NCI-H345 treated with DMSO at 0.1 percent for 48 hours (cell line): ENCODE data around the gene CMTM7.

Experiments
- DNase-seq: peaks from one replicate; lab custom pipeline; 2025; ENCODE audit not compliant: unreplicated experiment; lab: John Stamatoyannopoulos, UW

CMTM7 gene

GRCh38 chr3:32391643-32392535, at the start of gene CMTM7:
Gene CMTM7, plus strand, starts transcription at chr3:32391853. Its CDS starts 54 bp downstream, at chr3:32391907.
- DNase-seq, result no peak

GRCh38 chr3:32347343-32348125, 44.1 kb upstream of the CMTM7 start:
- DNase-seq, result no peak

- no peak for DNase-seq
Measured at GRCh38 chr3:32349184-32349583, 42.5 kb upstream of the CMTM7 start.

GRCh38 chr3:32352563-32352962, 39.1 kb upstream of the CMTM7 start:
- no peak for DNase-seq

- DNase-seq, result no peak
Measured at GRCh38 chr3:32353351-32353750, 38.3 kb upstream of the CMTM7 start.

DNA sequence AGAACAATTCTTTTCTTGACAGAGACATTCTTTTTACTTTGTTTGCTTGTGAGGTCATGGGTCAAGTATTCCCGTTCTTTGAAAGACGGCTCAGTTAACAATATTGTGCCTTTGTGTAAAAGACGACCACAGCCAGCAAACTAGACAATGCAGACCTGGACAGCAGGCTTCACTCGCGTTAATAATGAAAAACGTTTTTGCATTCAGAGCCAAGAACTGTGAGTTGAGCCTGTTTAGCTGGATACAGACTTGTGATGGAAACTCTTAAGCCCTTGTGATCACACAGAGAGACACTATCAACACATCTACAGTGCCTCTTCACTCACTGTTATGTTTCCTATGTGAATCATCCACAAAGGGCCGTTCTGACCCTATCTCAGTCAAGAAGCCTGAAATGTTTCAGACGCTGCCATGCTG, 37.3 kb upstream of the CMTM7 start:
- no peak for DNase-seq

DNA sequence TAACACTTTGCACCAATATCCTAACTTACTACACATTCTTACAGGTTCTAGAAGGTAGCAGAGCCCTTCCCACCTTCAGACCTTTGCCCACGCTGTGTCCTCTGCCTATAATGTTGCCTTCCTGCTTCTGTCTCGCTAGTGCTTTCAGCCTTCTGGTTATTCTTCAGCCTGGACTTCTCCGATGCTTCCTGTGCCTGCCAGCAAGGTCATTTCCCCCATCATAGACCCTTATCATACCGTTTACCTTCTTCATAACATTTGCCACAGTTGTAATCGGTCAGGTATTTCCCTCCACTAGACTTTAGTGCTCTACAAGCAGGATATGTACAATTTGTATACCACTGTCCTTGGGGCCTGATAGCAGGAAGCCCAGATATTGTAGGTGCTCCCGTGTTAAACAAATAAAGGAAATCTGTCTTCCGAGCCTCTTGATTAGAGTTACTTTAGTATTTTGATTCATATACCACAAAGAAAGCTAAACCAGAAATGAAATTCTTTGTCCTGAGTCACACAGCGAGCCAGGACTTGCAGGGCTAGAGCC, 35.8 kb upstream of the CMTM7 start:
- no peak for DNase-seq

DNA sequence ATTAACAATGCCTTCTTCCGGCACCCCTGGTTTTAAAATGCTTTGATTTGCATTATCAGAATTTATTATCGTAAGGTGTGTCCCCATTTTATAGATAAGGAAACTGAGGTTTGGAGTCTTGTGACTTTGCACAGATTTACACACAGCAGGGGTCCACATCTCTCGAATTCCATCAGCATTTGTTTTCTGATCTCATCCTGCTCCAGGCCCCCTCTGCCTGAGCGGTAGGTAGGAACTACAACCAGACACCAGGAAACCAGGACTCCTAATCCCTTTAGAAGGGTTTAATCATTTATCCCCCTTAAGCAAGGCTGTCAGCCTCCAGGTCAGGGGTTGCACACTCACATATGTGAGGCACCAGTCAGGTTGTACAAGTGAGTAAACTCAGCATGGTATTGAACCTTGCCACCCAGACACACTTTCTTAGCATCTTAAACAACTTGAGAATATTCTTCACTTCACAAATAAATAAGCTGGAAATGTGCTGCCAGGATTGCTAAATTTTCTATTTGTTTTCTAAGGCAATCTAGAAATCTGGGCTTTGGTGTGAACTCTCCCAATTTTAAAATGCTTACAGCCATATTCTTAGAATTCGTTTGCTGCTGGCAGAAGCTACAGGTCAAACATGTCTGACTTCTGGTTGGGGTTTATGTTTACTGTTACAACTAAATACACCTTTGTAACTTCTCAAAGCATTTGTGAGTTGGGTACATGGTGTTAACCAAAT, 31.7 kb upstream of the CMTM7 start:
- DNase-seq, result no peak

GRCh38 chr3:32360493-32360827, 31.2 kb upstream of the CMTM7 start:
- no peak for DNase-seq

- no peak for DNase-seq
Measured at GRCh38 chr3:32366638-32367397, 24.8 kb upstream of the CMTM7 start.

GRCh38 chr3:32367442-32367841, 24.2 kb upstream of the CMTM7 start:
- no peak for DNase-seq

- DNase-seq, result no peak
Measured at GRCh38 chr3:32371461-32372212, 20.0 kb upstream of the CMTM7 start.

DNA sequence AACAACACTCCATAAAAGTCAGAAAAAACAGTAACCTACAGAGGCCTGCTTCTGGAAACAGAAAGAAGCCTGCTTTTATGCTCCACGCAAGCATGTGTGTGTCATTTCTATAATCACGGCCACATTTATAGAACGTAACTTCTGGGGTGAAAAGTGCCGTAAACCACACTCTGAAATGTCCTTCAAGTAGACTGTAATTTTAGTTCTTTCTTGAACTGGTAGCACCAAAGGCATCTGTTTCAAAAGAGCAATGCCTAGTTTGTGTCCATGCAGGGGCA, 19.5 kb upstream of the CMTM7 start:
- no peak for DNase-seq

GRCh38 chr3:32373276-32373675, 18.4 kb upstream of the CMTM7 start:
- no peak for DNase-seq

GRCh38 chr3:32373844-32374243, 17.8 kb upstream of the CMTM7 start:
- DNase-seq, result no peak

DNA sequence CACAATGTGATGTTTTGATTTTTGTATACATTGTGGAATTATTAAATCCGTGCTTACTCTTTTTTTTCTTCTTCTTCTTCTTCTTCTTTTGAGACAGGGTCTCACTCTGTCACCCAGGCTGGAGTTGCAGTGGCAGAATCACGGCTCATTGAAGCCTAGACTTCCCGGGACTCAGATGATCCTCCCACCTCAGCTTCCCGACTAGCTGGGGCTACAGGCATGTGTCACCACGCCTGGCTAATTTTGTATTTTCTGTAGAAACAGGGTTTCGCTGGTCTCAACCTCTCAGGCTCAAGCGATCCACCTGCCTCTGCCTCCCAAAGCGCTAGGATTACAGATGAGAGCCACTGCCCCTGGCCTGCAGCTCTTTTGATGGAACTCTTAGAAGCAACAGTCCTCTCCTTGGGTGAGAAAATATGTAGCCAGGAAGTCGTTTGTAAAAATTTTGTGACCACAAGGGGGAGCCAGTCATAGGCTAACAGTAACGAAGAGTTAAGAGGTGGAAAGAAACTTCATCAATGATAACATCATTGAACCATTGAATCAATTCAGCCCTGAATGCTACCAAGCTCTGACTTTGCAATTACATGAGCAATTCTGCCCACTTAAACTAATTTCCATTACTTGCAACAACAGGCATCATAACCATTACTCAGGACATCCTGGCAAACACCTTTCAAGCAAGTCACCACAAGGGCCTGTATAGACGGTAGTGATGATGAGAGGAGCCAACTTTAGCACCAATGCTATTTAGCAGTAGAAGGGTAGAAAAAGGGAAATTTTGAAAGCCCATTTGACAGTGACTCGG, 16.7 kb upstream of the CMTM7 start:
- no peak for DNase-seq

DNA sequence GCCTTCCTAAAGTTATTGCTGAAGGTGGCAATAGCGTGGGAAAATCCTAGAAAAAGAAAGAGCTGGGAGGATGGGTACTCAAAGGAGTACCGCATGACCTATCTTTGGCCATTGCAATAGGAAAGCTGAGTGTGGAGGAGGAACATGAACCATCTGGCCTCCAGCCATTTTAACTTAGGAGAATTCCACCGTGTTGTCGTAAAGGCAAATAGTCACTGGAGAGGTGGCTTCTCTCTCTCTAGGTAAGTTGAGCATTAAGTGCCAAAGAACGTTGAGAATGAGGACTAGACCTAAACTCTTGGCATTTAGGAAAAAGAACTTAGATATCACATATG, 16.1 kb upstream of the CMTM7 start:
- no peak for DNase-seq

GRCh38 chr3:32376115-32376514, 15.5 kb upstream of the CMTM7 start:
- DNase-seq, result no peak

GRCh38 chr3:32379831-32380500, 11.7 kb upstream of the CMTM7 start:
- no peak for DNase-seq
